ENCODE data around the gene LRRIQ3. TPM values are rescaled to one million over a fixed set of nuclear protein-coding genes. Genes with fewer than 3 reads are reported as not detected.

LRRIQ3 gene
- total RNA-seq, 2 donors from 2014 or later, result 0.68 to 5.7 TPM

DNA sequence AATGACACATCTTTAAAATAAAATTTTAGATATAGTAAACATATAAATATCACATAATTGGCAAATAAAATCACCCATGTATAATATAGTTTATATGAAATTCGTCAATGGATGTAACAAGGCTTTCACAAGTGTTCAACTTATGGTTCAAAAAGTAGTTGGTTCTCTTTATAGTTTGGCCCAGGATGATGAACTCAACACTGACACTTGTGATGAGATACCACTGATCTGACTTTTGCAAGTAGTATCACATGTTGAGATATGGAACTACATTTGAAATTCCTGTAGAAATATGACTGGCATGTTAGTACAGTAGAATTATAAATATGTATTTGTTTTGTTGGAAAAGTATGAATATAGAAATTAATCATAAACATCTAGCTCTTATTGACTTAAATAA is 39.1 kb upstream of the LRRIQ3 start:
- H3K27ac ChIP-seq, result no peak overlapping the region
- intact Hi-C loops (cut with DNase I), result no loop called here
- no peak for TF ChIP-seq POLR2A (IDR thresholded peaks at IDR 0.05)
- H3K27me3 ChIP-seq (replicated peaks; ENCODE audit: insufficient read depth), result no peaks in the 10 kb centered on the region
- no peak for DNase-seq (ENCODE audit: low spot score)
- 72% methylated on average over 1 of the region's 1 CpG for WGBS
- no peaks in the 10 kb centered on the region for H3K4me1 ChIP-seq (replicated peaks)
- H3K36me3 ChIP-seq, result no peaks in the 10 kb centered on the region
- no peaks in the 10 kb centered on the region for H3K9me3 ChIP-seq
- H3K4me3 ChIP-seq, result no peak overlapping the region

DNA sequence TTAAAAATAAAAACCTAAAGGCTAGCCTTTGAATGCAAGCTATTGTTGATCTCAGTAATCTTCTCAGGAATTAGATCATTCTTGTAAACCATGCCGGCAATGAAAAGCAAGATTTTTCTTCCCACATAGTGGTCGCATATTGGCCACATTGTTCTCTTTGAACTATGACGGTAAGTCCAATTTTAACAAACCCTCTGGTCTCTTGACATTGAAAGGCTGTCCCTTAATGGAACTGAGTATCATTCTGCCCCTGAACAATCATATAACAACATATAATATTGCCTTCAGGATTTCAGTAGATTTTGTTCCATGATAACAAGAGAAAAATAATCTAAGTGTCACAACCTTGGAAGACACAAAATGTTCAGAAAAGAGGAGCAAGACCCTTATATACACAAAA is 38.5 kb upstream of the LRRIQ3 start:
- WGBS, result 75% methylated on average over 3 of the region's 3 CpGs
- H3K36me3 ChIP-seq, result no peaks in the 10 kb centered on the region
- no peak for TF ChIP-seq POLR2A (IDR thresholded peaks at IDR 0.05)
- no peak for TF ChIP-seq POLR2AphosphoS5 (IDR thresholded peaks at IDR 0.05)
- TF ChIP-seq, protein P1, sequence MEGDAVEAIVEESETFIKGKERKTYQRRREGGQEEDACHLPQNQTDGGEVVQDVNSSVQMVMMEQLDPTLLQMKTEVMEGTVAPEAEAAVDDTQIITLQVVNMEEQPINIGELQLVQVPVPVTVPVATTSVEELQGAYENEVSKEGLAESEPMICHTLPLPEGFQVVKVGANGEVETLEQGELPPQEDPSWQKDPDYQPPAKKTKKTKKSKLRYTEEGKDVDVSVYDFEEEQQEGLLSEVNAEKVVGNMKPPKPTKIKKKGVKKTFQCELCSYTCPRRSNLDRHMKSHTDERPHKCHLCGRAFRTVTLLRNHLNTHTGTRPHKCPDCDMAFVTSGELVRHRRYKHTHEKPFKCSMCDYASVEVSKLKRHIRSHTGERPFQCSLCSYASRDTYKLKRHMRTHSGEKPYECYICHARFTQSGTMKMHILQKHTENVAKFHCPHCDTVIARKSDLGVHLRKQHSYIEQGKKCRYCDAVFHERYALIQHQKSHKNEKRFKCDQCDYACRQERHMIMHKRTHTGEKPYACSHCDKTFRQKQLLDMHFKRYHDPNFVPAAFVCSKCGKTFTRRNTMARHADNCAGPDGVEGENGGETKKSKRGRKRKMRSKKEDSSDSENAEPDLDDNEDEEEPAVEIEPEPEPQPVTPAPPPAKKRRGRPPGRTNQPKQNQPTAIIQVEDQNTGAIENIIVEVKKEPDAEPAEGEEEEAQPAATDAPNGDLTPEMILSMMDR (IDR thresholded peaks at IDR 0.05), result no peak
- H3K4me1 ChIP-seq (replicated peaks), result no peaks in the 10 kb centered on the region
- H3K9me3 ChIP-seq, result no peaks in the 10 kb centered on the region
- H3K27me3 ChIP-seq (replicated peaks; ENCODE audit: insufficient read depth), result no peaks in the 10 kb centered on the region
- no peak for DNase-seq (ENCODE audit: low spot score)
- intact Hi-C loops (cut with DNase I), result no loop called here
- H3K4me3 ChIP-seq, result no peak overlapping the region
- H3K27ac ChIP-seq, result no peak overlapping the region

DNA sequence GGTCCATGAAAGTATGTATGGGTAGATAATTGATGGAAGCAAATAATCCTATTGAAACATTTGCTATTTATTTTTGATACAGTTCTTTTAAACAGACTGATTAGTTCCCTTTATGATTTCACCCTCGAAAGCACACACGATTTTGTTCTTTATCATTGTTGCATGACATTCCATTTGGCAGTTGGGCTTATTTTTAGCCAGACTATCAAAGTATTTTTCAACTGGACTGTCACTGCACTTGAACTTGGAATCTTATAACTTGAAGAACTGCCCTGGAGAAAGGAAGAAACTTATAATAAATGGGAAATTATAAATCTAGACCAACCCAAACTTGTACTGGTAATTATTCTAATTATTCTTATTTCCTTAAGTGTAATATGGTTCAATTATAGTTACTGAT is 37.2 kb upstream of the LRRIQ3 start, which contains the start of gene TNNI3K:
TSS of gene TNNI3K (plus strand) at position 235 of the 400 bp plus-strand sequence. CDS start at position 300, 65 bp downstream.
- TF ChIP-seq POLR2AphosphoS5 (IDR thresholded peaks at IDR 0.05) (no peak), POLR2A (IDR thresholded peaks at IDR 0.05) (no peak)
- TF ChIP-seq, protein P1 (IDR thresholded peaks at IDR 0.05), result no peak

DNA sequence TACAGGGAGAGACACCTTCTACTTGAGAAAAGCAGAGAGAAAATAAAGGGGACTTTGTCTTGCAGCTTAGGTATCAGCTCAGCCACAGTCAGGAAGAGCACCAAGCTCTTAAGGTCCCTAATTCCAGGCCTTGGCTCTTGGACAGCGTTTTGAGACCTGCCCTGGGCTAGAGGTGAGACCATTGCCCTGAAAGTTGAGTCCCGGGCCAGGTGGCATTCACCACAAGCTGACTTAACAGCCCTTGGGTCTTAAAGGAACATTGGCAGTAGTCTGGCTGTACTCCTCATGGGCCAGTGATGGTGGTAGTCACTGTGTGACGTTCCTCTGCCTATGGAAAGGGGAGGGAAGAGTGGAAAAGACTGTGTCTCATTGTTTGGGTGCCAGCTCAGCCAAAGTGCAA is 25.5 kb upstream of the LRRIQ3 start:
- H3K4me1 ChIP-seq (replicated peaks), result no peaks in the 10 kb centered on the region
- intact Hi-C loops (cut with DNase I), result no loop called here
- no peaks in the 10 kb centered on the region for H3K9me3 ChIP-seq
- no peak overlapping the region for H3K4me3 ChIP-seq
- no peak overlapping the region for H3K27ac ChIP-seq
- no peaks in the 10 kb centered on the region for H3K27me3 ChIP-seq (replicated peaks; ENCODE audit: insufficient read depth)
- no peaks in the 10 kb centered on the region for H3K36me3 ChIP-seq
- TF ChIP-seq POLR2A (IDR thresholded peaks at IDR 0.05), result no peak
- TF ChIP-seq, protein P1 (IDR thresholded peaks at IDR 0.05), result no peak
- no peak for TF ChIP-seq POLR2AphosphoS5 (IDR thresholded peaks at IDR 0.05)
- DNase-seq (ENCODE audit: low spot score), result no peak
- 46% methylated on average over 2 of the region's 3 CpGs for WGBS

More for the DNA sequence above, 37.2 kb upstream of the LRRIQ3 start, which contains the start of gene TNNI3K:
- Histone ChIP-seq H3K4me3 (no peak within 1 kb of the TSS), H3K4me1 (replicated peaks) (no peaks in the 10 kb centered on the region), H3K27ac (no peak within 1 kb of the TSS), H3K27me3 (replicated peaks; ENCODE audit: insufficient read depth) (no peaks in the 10 kb centered on the region), H3K9me3 (no peaks in the 10 kb centered on the region), H3K36me3 (no peaks in the 10 kb centered on the region)
- 83% methylated on average over 2 of the region's 2 CpGs for WGBS
- intact Hi-C loops (cut with DNase I), result no loop called here
- no peak for DNase-seq (ENCODE audit: low spot score)

DNA sequence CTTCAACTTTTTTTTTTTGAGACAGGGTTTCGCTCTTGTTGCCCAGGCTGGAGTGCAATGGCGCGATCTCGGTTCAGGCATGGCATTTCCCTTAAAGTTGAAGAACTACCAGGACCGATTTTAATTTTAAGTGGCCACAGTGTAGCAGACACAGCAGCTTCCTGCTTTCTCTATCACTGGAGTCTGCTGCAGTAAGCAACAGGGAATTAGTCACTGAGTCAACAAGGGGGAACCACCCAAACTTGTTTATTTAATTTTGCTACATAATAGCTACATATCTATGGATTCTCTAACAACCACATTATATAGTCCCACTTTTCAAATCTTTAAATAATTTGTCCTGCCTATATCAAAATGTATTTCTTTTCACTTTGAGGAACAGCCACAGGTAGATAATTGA is 24.7 kb upstream of the LRRIQ3 start:
- H3K9me3 ChIP-seq, result no peaks in the 10 kb centered on the region
- no peak for DNase-seq (ENCODE audit: low spot score)
- WGBS, result 94% methylated on average over 5 of the region's 5 CpGs
- intact Hi-C loops (cut with DNase I), result no loop called here
- H3K27me3 ChIP-seq (replicated peaks; ENCODE audit: insufficient read depth), result no peaks in the 10 kb centered on the region
- no peak overlapping the region for H3K27ac ChIP-seq
- H3K4me1 ChIP-seq (replicated peaks), result no peaks in the 10 kb centered on the region
- H3K4me3 ChIP-seq, result no peak overlapping the region
- no peaks in the 10 kb centered on the region for H3K36me3 ChIP-seq
- TF ChIP-seq POLR2A (IDR thresholded peaks at IDR 0.05) (no peak), POLR2AphosphoS5 (IDR thresholded peaks at IDR 0.05) (no peak)
- TF ChIP-seq, protein P1 (IDR thresholded peaks at IDR 0.05), result no peak
